Measurements from ENCODE around the gene LTK.

Gene LTK

GRCh38 chr15:41503669-41504010 lies 10.0 kb downstream of the LTK start:
- TF ChIP-seq SPI1 (IDR thresholded peaks at IDR 0.05; ENCODE audit: borderline replicate concordance, low read depth) (no peak), GABPA (IDR thresholded peaks at IDR 0.05; ENCODE audit: low read depth) (no peak), REST (IDR thresholded peaks at IDR 0.05; ENCODE audit: insufficient replicate concordance, low read depth) (no peak), CTCF (IDR thresholded peaks at IDR 0.05; ENCODE audit: insufficient read depth, low read length) (no peak), POLR2AphosphoS5 (IDR thresholded peaks at IDR 0.05; ENCODE audit: low read depth) (no peak)
- Histone ChIP-seq H3K4me3 (replicated peaks; ENCODE audit: insufficient read depth, low read length) (no peak overlapping the region), H3K27me3 (ENCODE audit: insufficient read depth, poor library complexity, severe bottlenecking) (peaks cover 34% of the 10 kb centered on the region), H3K27ac (replicated peaks) (no peak overlapping the region)
- DNase-seq (ENCODE audit: low read depth in 1 of 2, low spot score in 1 of 2), result no peak

GRCh38 chr15:41502795-41503668 lies 10.6 kb downstream of the LTK start:
- TF ChIP-seq SPI1 (IDR thresholded peaks at IDR 0.05; ENCODE audit: borderline replicate concordance, low read depth), result no peak
- no peak overlapping the region for H3K27ac ChIP-seq (replicated peaks)
- DNase-seq (ENCODE audit: low read depth in 1 of 2, low spot score in 1 of 2), result peak in 1 of 2 experiments; percentile 35
- peaks cover 34% of the 10 kb centered on the region for H3K27me3 ChIP-seq (ENCODE audit: insufficient read depth, poor library complexity, severe bottlenecking)
- H3K4me3 ChIP-seq (replicated peaks; ENCODE audit: insufficient read depth, low read length), result peak overlapping the region; percentile 11

- peak overlapping the region; percentile 11 for H3K4me3 ChIP-seq (replicated peaks; ENCODE audit: insufficient read depth, low read length)
- peaks cover 38% of the 10 kb centered on the region for H3K27me3 ChIP-seq (ENCODE audit: insufficient read depth, poor library complexity, severe bottlenecking)
- peak in 1 of 2 experiments; percentile 35 for DNase-seq (ENCODE audit: low read depth in 1 of 2, low spot score in 1 of 2)
- H3K27ac ChIP-seq (replicated peaks), result no peak overlapping the region
- no peak for TF ChIP-seq CTCF (IDR thresholded peaks at IDR 0.05; ENCODE audit: insufficient read depth, low read length)
- TF ChIP-seq REST (IDR thresholded peaks at IDR 0.05; ENCODE audit: insufficient replicate concordance, low read depth), result no peak
- TF ChIP-seq GABPA (IDR thresholded peaks at IDR 0.05; ENCODE audit: low read depth), result no peak
- peak; percentile 86 for TF ChIP-seq SPI1 (IDR thresholded peaks at IDR 0.05; ENCODE audit: borderline replicate concordance, low read depth)
- no peak for TF ChIP-seq POLR2AphosphoS5 (IDR thresholded peaks at IDR 0.05; ENCODE audit: low read depth)
Measured at GRCh38 chr15:41501931-41502794, 11.5 kb downstream of the LTK start.
